Measurements from ENCODE around the gene CDH18.

- TF ChIP-seq CTCF (conservative IDR thresholded peaks at IDR 0.05 in 1 of 2, IDR thresholded peaks at IDR 0.05 in 1 of 2; ENCODE audit: low read depth in 1 of 2, low read length in 2 of 2) (no peak), EZH2 (IDR thresholded peaks at IDR 0.05; ENCODE audit: low read length, missing control alignments) (no peak)
These were observed 12.4 kb upstream of the CDH18 start for GRCh38 chr5:20000416-20000815.

All from fibroblast of lung (primary cell).